Prostate gland (tissue), 2 donors: Measurements from ENCODE around the gene MAN2B2. TPM values are rescaled to one million over a fixed set of nuclear protein-coding genes. Genes with fewer than 3 reads are reported as not detected.

Experiments used
- DNase-seq: peaks from one replicate; pipeline ENCODE4 v3.0.0-alpha.2; 2019; ENCODE audit warnings: low spot score
- H3K27ac ChIP-seq, 2 donors: fragments of 200-600 bp; sonication (generic); 2 replicates each; pipeline ENCODE4 v1.5.1; 2017 to 2019
- H3K27me3 ChIP-seq: fragments of 200-600 bp; sonication (generic); replicated peaks from 2 replicates; pipeline ENCODE4 v1.5.1; 2019; ENCODE audit not compliant: insufficient read depth
- H3K36me3 ChIP-seq, 2 donors: fragments of 200-600 bp; sonication (generic); 1 replicate in 1 of 2; 2 replicates in 1 of 2; pipeline versions ENCODE4 v1.5.1 to v1.8.1; 2017 to 2019
- H3K4me1 ChIP-seq: fragments of 200-600 bp; sonication (generic); replicated peaks from 2 replicates; pipeline ENCODE4 v1.5.1; 2019
- H3K4me3 ChIP-seq, 2 donors: fragments of 200-600 bp; sonication (generic); 2 replicates each; pipeline ENCODE4 v1.5.1; 2017 to 2019
- H3K9me3 ChIP-seq: fragments of 200-600 bp; sonication (generic); 2 replicates; pipeline ENCODE4 v1.5.1; 2017
- CTCF ChIP-seq, 4 experiments: fragments of 200-600 bp in 2 of 4; fragments of 450-650 bp in 2 of 4; sonication (generic) in 2 of 4; IDR thresholded peaks; 1 replicate in 3 of 4; 2 replicates in 1 of 4; pipeline ENCODE4 v1.5.1; 2016 to 2019; ENCODE audit warnings: antibody characterized with exemption in 4 of 4, mild to moderate bottlenecking in 2 of 4, moderate library complexity in 2 of 4
- POLR2A ChIP-seq: fragments of 450-650 bp; IDR thresholded peaks from one replicate; pipeline ENCODE4 v1.6.1; 2016; ENCODE audit warnings: antibody characterized with exemption, mild to moderate bottlenecking
- POLR2AphosphoS5 ChIP-seq: sonication (generic); formaldehyde crosslinking; IDR thresholded peaks from one replicate; pipeline ENCODE4 v1.6.1; 2017; ENCODE audit warnings: antibody characterized with exemption
- WGBS: methylation state at CpG from one replicate; pipeline ENCODE4 v1.1.5; 2018; 5-methylcytosine and 5-hydroxymethylcytosine counted together
- intact Hi-C: fragments of 100-400 bp; cut with DNase I; formaldehyde crosslinking; loops from one replicate; pipeline ENCODE4 v1.14.2; 2022
- total RNA-seq, 2 donors: library from RNA; depleted of rRNA; stranded (reverse); fragments of >200 nt; gene quantifications; one replicate each; pipeline ENCODE4 v1.1.0, GENCODE V29; 2016

Gene MAN2B2
- total RNA-seq, 2 donors from 2014 or later, result 52.7 to 69.5 TPM

GRCh38 chr4:6620296-6620695 lies 45.3 kb downstream of the MAN2B2 start:
- TF ChIP-seq POLR2AphosphoS5 (no peak), CTCF (IDR thresholded peaks at IDR 0.05) (no peak), POLR2A (no peak)
- Histone ChIP-seq H3K27ac (no peak overlapping the region), H3K9me3 (no peaks in the 10 kb centered on the region), H3K36me3 (peaks cover 0 to 3% of the 10 kb centered on the region in 2 donors), H3K4me3 (no peak overlapping the region), H3K4me1 (no peaks in the 10 kb centered on the region), H3K27me3 (no peaks in the 10 kb centered on the region)
- 98% methylated on average over 10 of the region's 10 CpGs for WGBS
- DNase-seq, result no peak
- intact Hi-C loops, result no loop called here

DNA sequence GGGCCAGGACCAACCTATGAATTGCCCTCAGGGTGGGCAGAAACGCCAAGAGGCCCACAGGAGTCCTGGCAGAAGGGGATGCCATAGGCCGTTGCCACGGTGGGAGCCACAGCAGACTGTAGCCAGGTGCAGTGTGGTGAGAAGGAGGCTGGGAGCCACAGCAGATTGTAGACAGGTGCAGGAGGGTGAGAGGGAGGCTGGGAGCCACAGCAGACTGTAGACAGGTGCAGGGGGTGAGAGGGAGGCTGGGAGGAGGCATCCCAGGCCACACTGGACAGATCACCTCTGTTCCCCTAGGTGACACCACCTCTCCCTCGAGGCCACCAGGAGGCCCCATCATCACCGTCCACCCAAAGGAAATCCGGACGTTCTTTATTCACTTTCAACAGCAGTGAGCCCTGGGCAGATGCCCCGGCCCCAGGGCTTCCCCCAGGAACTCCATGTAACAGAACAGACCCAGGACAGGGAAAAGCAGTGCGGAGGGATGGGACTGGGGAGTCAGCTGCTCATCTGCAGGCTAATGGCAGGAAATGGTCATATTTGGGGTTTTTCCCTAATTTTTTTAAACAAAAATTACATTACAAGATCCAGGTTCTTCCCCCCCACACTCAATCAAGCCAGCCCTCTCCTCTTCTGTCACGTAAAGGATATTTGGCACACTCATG lies 46.0 kb downstream of the MAN2B2 start:
- WGBS, result 80% methylated on average over 9 of the region's 10 CpGs
- Histone ChIP-seq H3K9me3 (no peaks in the 10 kb centered on the region), H3K36me3 (peaks cover 0 to 3% of the 10 kb centered on the region in 2 donors), H3K27me3 (no peaks in the 10 kb centered on the region), H3K27ac (no peak overlapping the region), H3K4me1 (no peaks in the 10 kb centered on the region), H3K4me3 (no peak overlapping the region)
- TF ChIP-seq POLR2AphosphoS5 (no peak), CTCF (IDR thresholded peaks at IDR 0.05) (no peak), POLR2A (no peak)
- DNase-seq, result no peak
- intact Hi-C loops, result no loop called here

DNA sequence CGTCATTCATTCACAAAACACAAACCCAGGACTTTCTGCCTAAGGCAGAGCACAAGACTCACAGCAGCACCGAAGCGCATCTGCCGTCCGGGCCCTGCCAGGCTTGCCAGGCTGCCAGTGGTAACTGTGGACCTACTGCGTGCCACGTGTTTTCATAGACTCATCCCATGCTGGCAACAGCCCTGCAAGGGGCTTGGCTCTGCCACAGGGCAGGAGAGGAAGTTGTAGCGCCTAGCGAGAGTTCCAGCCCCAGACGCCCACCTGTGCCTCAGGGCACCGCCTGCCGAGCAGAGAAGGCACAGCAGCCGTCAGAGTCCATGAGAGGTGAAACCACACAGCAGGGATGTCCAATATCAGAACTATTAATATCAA lies 46.6 kb downstream of the MAN2B2 start:
- no peaks in the 10 kb centered on the region for H3K9me3 ChIP-seq
- no peak overlapping the region for H3K4me3 ChIP-seq
- TF ChIP-seq POLR2A, result no peak
- no peak overlapping the region for H3K27ac ChIP-seq
- H3K27me3 ChIP-seq, result no peaks in the 10 kb centered on the region
- DNase-seq, result no peak
- 91% methylated on average over 13 of the region's 13 CpGs for WGBS
- no peaks in the 10 kb centered on the region for H3K4me1 ChIP-seq
- intact Hi-C loops, result no loop called here
- peaks cover 0 to 3% of the 10 kb centered on the region in 2 donors for H3K36me3 ChIP-seq

DNA sequence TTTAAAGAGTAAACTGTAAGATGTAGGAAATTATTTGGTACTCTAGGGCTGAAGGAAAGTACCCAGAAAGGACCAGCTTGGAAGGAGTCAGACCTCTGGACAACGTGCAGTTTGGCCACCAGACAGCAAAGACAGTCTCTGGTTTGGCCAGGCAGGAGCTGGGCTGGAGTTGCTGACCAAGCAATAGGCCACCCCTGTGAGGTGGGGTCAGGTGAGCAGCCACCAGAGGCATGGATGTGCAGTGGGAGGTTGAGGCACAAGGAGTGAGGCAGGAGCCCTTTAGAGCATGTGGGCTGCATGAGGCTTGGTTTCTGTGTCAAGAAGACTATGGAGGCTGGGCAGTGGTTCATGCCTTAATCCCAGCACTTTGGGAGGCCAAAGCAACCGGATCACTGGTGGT lies 47.8 kb downstream of the MAN2B2 start:
- no peak for TF ChIP-seq CTCF (IDR thresholded peaks at IDR 0.05)
- TF ChIP-seq POLR2A, result no peak
- TF ChIP-seq POLR2AphosphoS5, result no peak
- peaks cover 0 to 3% of the 10 kb centered on the region in 2 donors for H3K36me3 ChIP-seq
- whole genome bisulfite sequencing, result 93% methylated on average over 2 of the region's 2 CpGs
- no peak for DNase-seq
- H3K27ac ChIP-seq, result no peak overlapping the region
- intact Hi-C loops, result no loop called here
- no peaks in the 10 kb centered on the region for H3K9me3 ChIP-seq
- no peaks in the 10 kb centered on the region for H3K4me1 ChIP-seq
- no peak overlapping the region for H3K4me3 ChIP-seq
- H3K27me3 ChIP-seq, result no peaks in the 10 kb centered on the region

DNA sequence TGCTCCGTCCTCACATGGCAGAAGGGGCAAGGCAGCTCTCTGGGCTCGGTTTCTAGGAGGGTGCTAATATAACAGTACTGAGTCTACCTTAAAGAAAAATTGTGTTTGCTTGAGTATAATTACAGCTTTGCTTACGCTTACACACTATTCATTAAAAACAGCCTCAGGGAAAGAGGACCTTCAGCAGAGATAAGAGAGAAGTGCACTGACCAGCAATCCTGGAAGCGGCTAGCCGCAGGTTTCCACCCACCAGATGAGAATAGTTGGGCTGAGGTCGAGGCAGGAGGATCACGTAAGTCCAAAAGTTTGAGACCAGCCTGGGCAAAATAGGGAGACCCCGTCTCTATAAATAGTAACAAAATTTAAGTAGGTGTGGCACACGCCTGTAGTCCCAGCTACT lies 50.3 kb downstream of the MAN2B2 start:
- no peaks in the 10 kb centered on the region for H3K36me3 ChIP-seq
- TF ChIP-seq POLR2AphosphoS5 (no peak), POLR2A (no peak), CTCF (IDR thresholded peaks at IDR 0.05) (no peak)
- intact Hi-C loops, result no loop called here
- H3K4me3 ChIP-seq, result no peak overlapping the region
- 86% methylated on average over 9 of the region's 9 CpGs for WGBS
- H3K9me3 ChIP-seq, result no peaks in the 10 kb centered on the region
- no peak overlapping the region for H3K27ac ChIP-seq
- H3K27me3 ChIP-seq, result no peaks in the 10 kb centered on the region
- no peak for DNase-seq
- H3K4me1 ChIP-seq, result no peaks in the 10 kb centered on the region
